ENCODE results near the gene KSR2.

- TF ChIP-seq POLR2A (IDR thresholded peaks at IDR 0.05) (no peak), POLR2AphosphoS5 (IDR thresholded peaks at IDR 0.05) (no peak)
These were observed 541.6 kb downstream of the KSR2 start for GRCh38 chr12:117427211-117427610.
